BLaER1 treated with 17β-estradiol and CSF1 and Interleukin-3, amounts not matched to agents 10 nM and 100 nM (cell line): ENCODE measurements around the gene CITED4.

Experiments used
- H3K27ac ChIP-seq, 11 experiments: shearing (Covaris generic); formaldehyde crosslinking; 2 replicates each; pipeline ENCODE4 v1.8.1; 2022
- H3K27me3 ChIP-seq, 11 experiments: shearing (Covaris generic); formaldehyde crosslinking; 2 replicates each; pipeline ENCODE4 v1.8.1; 2022
- H3K36me3 ChIP-seq, 11 experiments: shearing (Covaris generic); formaldehyde crosslinking; 2 replicates each; pipeline ENCODE4 v1.8.1; 2022
- H3K4me1 ChIP-seq, 10 experiments: shearing (Covaris generic); formaldehyde crosslinking; 2 replicates each; pipeline ENCODE4 v1.8.1; 2022
- H3K4me2 ChIP-seq, 11 experiments: shearing (Covaris generic); formaldehyde crosslinking; 2 replicates each; pipeline ENCODE4 v1.8.1; 2022
- H3K4me3 ChIP-seq, 10 experiments: shearing (Covaris generic); formaldehyde crosslinking; 2 replicates each; pipeline ENCODE4 v1.8.1; 2022
- H3K9ac ChIP-seq, 11 experiments: shearing (Covaris generic); formaldehyde crosslinking; 2 replicates each; pipeline ENCODE4 v1.8.1; 2022
- H3K9me3 ChIP-seq, 11 experiments: shearing (Covaris generic); formaldehyde crosslinking; replicated peaks in 1 of 11; 2 replicates each; pipeline ENCODE4 v1.8.1; 2022
- H4K20me1 ChIP-seq, 11 experiments: shearing (Covaris generic); formaldehyde crosslinking; 2 replicates each; pipeline ENCODE4 v1.8.1; 2022
- Cebpa-rat ChIP-seq, 11 experiments: shearing (Covaris generic); IDR thresholded peaks; 2 replicates each; pipeline ENCODE4 v1.8.1; 2022

The CITED4 gene

DNA sequence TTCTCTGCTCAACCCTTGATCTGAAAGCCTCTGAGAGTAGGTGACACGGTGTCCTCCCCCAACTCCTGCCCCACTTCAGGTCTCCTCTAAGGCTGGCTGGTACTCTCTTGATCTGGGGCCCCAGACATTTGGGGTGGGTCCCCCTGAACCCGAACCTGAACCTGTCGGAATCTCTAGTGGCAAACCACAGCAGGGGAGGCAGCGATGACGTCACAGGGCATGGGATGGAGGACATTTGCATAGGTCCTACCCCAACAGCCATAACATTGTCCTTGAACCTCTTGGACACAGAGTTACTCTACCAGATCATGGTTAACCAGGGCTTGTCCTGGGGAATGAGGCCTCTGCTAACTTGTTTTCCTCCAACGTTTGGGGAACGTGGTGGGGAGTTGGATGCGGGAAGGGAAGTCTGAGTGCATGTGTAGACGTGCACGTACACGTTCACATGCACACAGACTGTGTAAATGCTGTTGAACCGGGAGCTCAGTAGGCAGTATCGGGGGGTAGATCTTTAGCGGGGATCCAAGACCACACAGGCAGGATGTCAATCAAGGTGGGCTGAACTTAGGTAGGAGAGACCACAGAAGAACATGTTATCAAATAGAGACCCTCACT, 32.4 kb downstream of the CITED4 start:
- no peak for TF ChIP-seq Cebpa-rat (IDR thresholded peaks at IDR 0.05)
- H4K20me1 ChIP-seq: no peaks in the 10 kb centered on the region
- H3K9ac ChIP-seq: no peak overlapping the region
- H3K4me2 ChIP-seq: no peak overlapping the region
- H3K36me3 ChIP-seq: no peaks in the 10 kb centered on the region
- H3K27ac ChIP-seq: no peak overlapping the region
- peaks cover 27 to 36% (median 28%) of the 10 kb centered on the region in 10 experiments for H3K4me1 ChIP-seq
- H3K4me3 ChIP-seq: no peak overlapping the region
- no peaks in the 10 kb centered on the region for H3K27me3 ChIP-seq
- no peaks in the 10 kb centered on the region for H3K9me3 ChIP-seq

GRCh38 chr1:40825996-40826395, 36.2 kb downstream of the CITED4 start:
- Histone ChIP-seq H3K9me3 (no peaks in the 10 kb centered on the region), H3K9ac (peak overlapping the region in 9 of 11 experiments; percentile 46 to 68 (median 59); a peak in 16 of 22 replicates)

GRCh38 chr1:40825435-40825788, 36.8 kb downstream of the CITED4 start:
- no peaks in the 10 kb centered on the region for H3K36me3 ChIP-seq
- no peaks in the 10 kb centered on the region for H3K9me3 ChIP-seq
- peak overlapping the region in 4 of 10 experiments; percentile 1 to 33 (median 12); a peak in 3 of 20 replicates for H3K4me3 ChIP-seq
- peaks cover 44 to 69% (median 62%) of the 10 kb centered on the region in 10 experiments for H3K4me1 ChIP-seq
- no peak for TF ChIP-seq Cebpa-rat (IDR thresholded peaks at IDR 0.05)
- H3K27me3 ChIP-seq: no peaks in the 10 kb centered on the region
- no peaks in the 10 kb centered on the region for H4K20me1 ChIP-seq
- peak overlapping the region; percentile 69 to 95 (median 87) for H3K4me2 ChIP-seq
- H3K9ac ChIP-seq: peak overlapping the region in 10 of 11 experiments; percentile 15 to 68 (median 58); a peak in 18 of 22 replicates
- peak overlapping the region in 10 of 11 experiments; percentile 2 to 82 (median 74); a peak in 18 of 22 replicates for H3K27ac ChIP-seq

More at GRCh38 chr1:40825996-40826395, 36.2 kb downstream of the CITED4 start:
- Histone ChIP-seq H3K27me3 (no peaks in the 10 kb centered on the region), H4K20me1 (no peaks in the 10 kb centered on the region), H3K4me1 (peaks cover 39 to 64% (median 56%) of the 10 kb centered on the region in 10 experiments), H3K36me3 (no peaks in the 10 kb centered on the region), H3K4me3 (peak overlapping the region in 5 of 10 experiments; percentile 1 to 33 (median 7); a peak in 4 of 20 replicates), H3K27ac (peak overlapping the region in 10 of 11 experiments; percentile 2 to 82 (median 74); a peak in 18 of 22 replicates), H3K4me2 (peak overlapping the region; percentile 69 to 95 (median 87))
- no peak; a peak in 1 of 22 replicates for TF ChIP-seq Cebpa-rat (IDR thresholded peaks at IDR 0.05)

- H3K9me3 ChIP-seq: no peaks in the 10 kb centered on the region
- peak overlapping the region in 4 of 10 experiments; percentile 1 to 33 (median 12); a peak in 3 of 20 replicates for H3K4me3 ChIP-seq
- peak overlapping the region in 9 of 11 experiments; percentile 64 to 82 (median 74); a peak in 18 of 22 replicates for H3K27ac ChIP-seq
- H3K27me3 ChIP-seq: no peaks in the 10 kb centered on the region
- peak overlapping the region in 9 of 11 experiments; percentile 46 to 68 (median 59); a peak in 17 of 22 replicates for H3K9ac ChIP-seq
- peak overlapping the region; percentile 69 to 95 (median 87) for H3K4me2 ChIP-seq
- H3K36me3 ChIP-seq: no peaks in the 10 kb centered on the region
- H3K4me1 ChIP-seq: peaks cover 50 to 75% (median 67%) of the 10 kb centered on the region in 10 experiments
- TF ChIP-seq Cebpa-rat (IDR thresholded peaks at IDR 0.05): no peak
- no peaks in the 10 kb centered on the region for H4K20me1 ChIP-seq
Observed at GRCh38 chr1:40824591-40825434, 37.4 kb downstream of the CITED4 start.

DNA sequence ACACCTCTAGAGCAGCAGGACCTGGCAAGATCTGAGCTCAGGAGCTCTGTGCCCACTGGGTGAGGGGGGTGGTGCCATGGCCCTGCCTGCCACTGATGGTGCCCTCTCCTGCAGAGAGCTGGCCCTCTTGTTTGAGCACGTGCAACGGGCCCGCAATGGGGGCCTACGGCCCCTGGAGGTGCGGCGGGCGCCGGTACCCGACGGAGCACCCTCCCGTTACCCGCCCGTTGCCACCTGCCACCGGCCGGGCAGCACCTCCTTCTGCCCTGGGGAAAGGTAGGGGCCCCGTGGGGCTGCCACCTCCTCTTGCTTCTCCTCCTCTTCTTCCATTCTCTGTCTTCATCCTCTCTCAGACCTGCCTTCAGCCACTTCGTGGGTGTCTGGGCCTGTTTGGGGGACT, 38.2 kb downstream of the CITED4 start:
- peak overlapping the region in 8 of 11 experiments; percentile 13 to 82 (median 74); a peak in 13 of 22 replicates for H3K27ac ChIP-seq
- TF ChIP-seq Cebpa-rat (IDR thresholded peaks at IDR 0.05): no peak

DNA sequence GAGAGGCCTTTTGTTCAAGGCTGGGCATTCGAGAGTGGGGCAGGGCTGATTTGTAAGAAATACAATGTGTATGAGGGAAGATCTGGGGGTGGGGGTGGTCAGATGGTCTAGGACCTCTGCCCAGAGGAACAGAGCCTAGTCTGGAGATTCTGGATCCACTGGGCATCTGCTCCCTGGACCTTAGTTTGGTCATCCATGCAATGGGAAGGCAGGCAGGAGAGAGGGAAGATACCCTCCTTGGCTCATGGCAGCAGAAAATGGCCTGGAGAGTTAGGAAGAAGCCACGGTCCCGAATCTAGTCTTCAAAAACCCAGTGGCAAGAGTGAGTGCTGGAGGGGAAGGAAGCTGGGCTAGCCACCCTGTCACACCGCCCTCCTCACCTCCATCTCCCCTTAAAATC, 38.8 kb downstream of the CITED4 start:
- Histone ChIP-seq H3K4me3 (no peak overlapping the region), H3K36me3 (no peaks in the 10 kb centered on the region), H3K27ac (peak overlapping the region in 2 of 11 experiments; percentile 75 to 82; a peak in 3 of 22 replicates), H4K20me1 (no peaks in the 10 kb centered on the region), H3K4me2 (peak overlapping the region in 10 of 11 experiments; percentile 78 to 95 (median 88); a peak in 18 of 22 replicates), H3K9ac (no peak overlapping the region), H3K27me3 (peaks cover 0 to 1% (median 0%) of the 10 kb centered on the region in 11 experiments; a peak in 2 of 22 replicates), H3K4me1 (peaks cover 55 to 87% (median 75%) of the 10 kb centered on the region in 10 experiments), H3K9me3 (no peaks in the 10 kb centered on the region)
- TF ChIP-seq Cebpa-rat (IDR thresholded peaks at IDR 0.05): no peak

More for the DNA sequence above, 38.2 kb downstream of the CITED4 start:
- Histone ChIP-seq H3K36me3 (no peaks in the 10 kb centered on the region), H3K9ac (peak overlapping the region in 8 of 11 experiments; percentile 46 to 68 (median 62); a peak in 11 of 22 replicates), H3K4me3 (0 out of 20 replicates have a peak overlapping the region, but pooled peaks of 1 of the 10 experiments have one; percentile 33), H3K27me3 (no peaks in the 10 kb centered on the region), H3K4me1 (peaks cover 55 to 83% (median 74%) of the 10 kb centered on the region in 10 experiments), H3K9me3 (no peaks in the 10 kb centered on the region), H4K20me1 (no peaks in the 10 kb centered on the region), H3K4me2 (peak overlapping the region; percentile 69 to 95 (median 87))

DNA sequence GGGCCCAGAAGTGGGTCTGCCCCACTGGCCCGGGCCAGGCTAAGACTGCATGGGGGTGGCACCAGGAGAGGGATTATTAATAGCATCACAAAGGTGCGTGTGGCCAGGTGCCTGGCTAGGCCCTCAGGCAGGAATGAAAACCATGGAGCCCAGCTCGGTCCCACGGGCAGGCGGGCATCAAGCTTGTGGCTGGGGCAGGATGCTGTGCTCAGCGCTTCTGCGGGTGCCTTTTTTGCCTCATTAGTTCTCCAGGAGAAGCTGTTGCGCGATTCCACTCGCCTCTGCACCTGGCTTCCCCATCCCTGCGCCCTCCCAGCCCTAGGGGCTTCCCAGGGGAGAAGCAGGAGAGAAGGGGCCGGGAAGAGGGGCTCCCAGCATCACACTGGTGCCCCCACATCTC, 39.3 kb downstream of the CITED4 start:
- no peaks in the 10 kb centered on the region for H3K36me3 ChIP-seq
- H3K27ac ChIP-seq: peak overlapping the region in 1 of 11 experiments; percentile 75; a peak in 1 of 22 replicates
- H3K9ac ChIP-seq: 0 out of 22 replicates have a peak overlapping the region, but pooled peaks of 1 of the 11 experiments have one; percentile 5
- no peak for TF ChIP-seq Cebpa-rat (IDR thresholded peaks at IDR 0.05)
- H3K4me2 ChIP-seq: peak overlapping the region in 9 of 11 experiments; percentile 19 to 95 (median 86); a peak in 16 of 22 replicates
- no peaks in the 10 kb centered on the region for H3K9me3 ChIP-seq
- peaks cover 55 to 89% (median 80%) of the 10 kb centered on the region in 10 experiments for H3K4me1 ChIP-seq
- H4K20me1 ChIP-seq: peaks cover 0 to under 1% (median 0%) of the 10 kb centered on the region in 11 experiments; a peak in 1 of 22 replicates
- H3K4me3 ChIP-seq: no peak overlapping the region
- peaks cover 0 to 6% (median 2%) of the 10 kb centered on the region in 11 experiments; a peak in 11 of 22 replicates for H3K27me3 ChIP-seq

DNA sequence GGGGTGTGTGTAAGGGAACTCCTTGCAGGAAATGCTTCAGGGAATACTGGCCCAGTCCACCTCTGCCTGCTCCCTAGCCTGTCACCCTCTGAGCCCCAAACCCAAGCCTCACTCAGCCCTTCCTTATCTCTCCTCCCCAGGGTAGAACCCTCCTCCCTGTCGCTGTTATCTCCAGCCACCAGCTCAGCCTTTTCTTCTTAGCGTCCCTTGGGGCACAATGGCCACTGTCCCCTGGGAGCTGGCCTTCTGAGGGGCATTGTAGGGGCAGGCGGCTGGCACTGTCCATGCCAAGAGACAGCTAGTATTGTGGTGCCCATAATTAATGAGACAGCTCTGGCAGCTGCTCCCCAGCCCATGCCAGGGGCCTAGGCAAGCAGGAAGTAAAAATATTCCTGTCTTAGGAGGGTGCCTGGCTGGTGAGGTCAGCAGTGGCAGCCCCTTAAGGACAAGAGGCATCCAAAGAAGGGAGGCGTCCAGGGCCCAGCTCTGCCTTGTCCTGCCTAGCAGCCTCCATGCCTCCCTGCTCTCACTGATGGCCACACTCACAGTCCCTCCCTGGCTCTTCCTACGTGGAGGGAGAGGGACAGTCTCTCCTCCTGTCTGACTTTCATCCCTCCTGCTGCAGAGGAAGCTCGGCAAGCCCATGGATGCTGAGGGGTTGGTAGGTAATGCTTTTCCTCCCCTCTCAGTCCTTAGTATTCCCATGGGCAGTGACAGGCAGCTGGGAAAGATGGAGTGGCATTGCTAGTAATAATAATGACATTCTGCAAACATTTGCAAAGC, 41.1 kb downstream of the CITED4 start:
- no peak overlapping the region for H3K4me3 ChIP-seq
- H3K9ac ChIP-seq: peak overlapping the region in 8 of 11 experiments; percentile 7 to 38 (median 16); a peak in 7 of 22 replicates
- H3K4me2 ChIP-seq: peak overlapping the region in 9 of 11 experiments; percentile 0 to 56 (median 31); a peak in 15 of 22 replicates
- peaks cover 0 to 18% (median 8%) of the 10 kb centered on the region in 11 experiments; a peak in 12 of 22 replicates for H3K27me3 ChIP-seq
- H3K9me3 ChIP-seq: no peaks in the 10 kb centered on the region
- no peaks in the 10 kb centered on the region for H3K36me3 ChIP-seq
- no peak for TF ChIP-seq Cebpa-rat (IDR thresholded peaks at IDR 0.05)
- H4K20me1 ChIP-seq: peaks cover 0 to 3% (median 0%) of the 10 kb centered on the region in 11 experiments; a peak in 2 of 22 replicates
- peaks cover 41 to 76% (median 69%) of the 10 kb centered on the region in 10 experiments for H3K4me1 ChIP-seq
- H3K27ac ChIP-seq: peak overlapping the region in 5 of 11 experiments; percentile 6 to 45 (median 10); a peak in 6 of 22 replicates
